VCaP (cell line): ENCODE data around the gene DOK1.

Experiments used
- H3K27ac ChIP-seq: fragments of 450-650 bp; 2 replicates; pipeline ENCODE4 v1.5.1; 2017
- TF ChIP-seq, protein P1 (sequence below): fragments of 450-650 bp; conservative IDR thresholded peaks from 2 replicates; pipeline ENCODE4 v1.5.1; 2017; ENCODE audit warnings: mild to moderate bottlenecking, moderate library complexity

Gene DOK1

DNA sequence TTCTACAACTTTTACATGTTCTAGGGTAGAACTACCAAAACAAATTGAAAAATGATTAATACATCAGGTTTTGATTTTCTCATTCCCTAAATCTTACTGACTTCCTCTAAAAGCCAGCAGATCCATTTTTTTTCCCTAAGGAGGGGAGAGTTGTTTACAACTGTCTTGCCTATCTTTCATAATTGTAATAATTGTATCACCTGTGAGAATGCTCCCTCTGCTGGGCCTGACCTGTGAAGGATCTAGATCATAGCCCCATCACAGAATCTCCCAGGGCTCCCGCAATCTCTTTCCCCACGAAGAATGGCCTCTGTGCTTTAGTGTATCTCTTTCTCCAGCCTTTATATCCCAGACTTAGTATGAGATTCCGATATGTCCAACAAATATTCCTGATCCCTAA lies 9.9 kb upstream of the DOK1 start:
- TF ChIP-seq, protein P1, sequence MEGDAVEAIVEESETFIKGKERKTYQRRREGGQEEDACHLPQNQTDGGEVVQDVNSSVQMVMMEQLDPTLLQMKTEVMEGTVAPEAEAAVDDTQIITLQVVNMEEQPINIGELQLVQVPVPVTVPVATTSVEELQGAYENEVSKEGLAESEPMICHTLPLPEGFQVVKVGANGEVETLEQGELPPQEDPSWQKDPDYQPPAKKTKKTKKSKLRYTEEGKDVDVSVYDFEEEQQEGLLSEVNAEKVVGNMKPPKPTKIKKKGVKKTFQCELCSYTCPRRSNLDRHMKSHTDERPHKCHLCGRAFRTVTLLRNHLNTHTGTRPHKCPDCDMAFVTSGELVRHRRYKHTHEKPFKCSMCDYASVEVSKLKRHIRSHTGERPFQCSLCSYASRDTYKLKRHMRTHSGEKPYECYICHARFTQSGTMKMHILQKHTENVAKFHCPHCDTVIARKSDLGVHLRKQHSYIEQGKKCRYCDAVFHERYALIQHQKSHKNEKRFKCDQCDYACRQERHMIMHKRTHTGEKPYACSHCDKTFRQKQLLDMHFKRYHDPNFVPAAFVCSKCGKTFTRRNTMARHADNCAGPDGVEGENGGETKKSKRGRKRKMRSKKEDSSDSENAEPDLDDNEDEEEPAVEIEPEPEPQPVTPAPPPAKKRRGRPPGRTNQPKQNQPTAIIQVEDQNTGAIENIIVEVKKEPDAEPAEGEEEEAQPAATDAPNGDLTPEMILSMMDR, result peak; percentile 61
- no peak overlapping the region for H3K27ac ChIP-seq

DNA sequence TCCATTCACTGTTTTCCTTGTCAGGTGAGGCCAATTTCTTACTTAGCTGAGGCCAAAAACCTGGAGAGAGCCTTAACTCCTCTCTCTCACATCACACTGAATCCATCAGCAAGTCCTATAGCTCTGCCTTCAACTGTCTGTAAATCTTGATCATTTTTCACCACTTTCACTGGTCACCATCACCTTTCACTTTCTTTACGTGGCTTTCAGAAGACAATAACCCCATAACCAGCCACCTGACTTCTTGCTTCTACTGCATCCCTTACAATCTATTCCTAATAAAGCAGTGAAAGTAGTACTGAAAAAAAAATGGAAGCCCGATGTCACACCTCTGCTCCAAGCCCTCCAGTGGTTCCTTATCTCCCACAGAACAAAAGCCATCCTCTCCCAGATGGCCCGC lies 8.5 kb upstream of the DOK1 start:
- H3K27ac ChIP-seq, result no peak overlapping the region
- TF ChIP-seq, protein P1, result no peak

DNA sequence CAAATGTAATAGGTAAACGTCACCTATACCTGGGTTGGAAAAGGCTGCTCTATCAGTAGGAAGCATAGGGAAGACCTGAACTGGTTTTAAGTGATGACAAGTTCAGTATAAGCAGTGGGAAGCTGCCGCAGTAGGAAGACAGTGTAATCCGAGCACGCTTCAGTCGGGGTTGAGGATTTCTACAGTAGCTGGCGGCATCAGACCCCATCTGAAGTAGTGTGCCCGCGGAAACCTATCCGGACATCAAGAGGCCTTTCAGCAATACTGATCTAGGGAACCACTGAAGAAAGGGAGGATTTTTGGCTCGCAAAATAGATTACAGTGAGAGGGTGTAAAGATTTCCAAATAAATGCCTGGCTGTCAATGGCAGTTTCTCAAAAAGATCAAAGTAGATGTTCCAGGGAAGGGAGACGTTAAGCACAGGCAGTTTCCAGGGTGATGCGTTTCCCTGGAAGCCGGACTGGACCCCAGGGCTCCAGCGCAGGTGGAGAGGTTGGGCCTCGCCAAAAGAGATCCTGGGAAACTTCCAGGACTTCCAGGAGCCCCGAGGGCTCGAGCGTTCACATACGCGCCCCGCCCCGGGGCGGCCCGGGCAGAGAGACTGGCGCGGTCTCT lies 6.1 kb upstream of the DOK1 start:
- TF ChIP-seq, protein P1, result no peak
- peak overlapping the region; percentile 89 for H3K27ac ChIP-seq

DNA sequence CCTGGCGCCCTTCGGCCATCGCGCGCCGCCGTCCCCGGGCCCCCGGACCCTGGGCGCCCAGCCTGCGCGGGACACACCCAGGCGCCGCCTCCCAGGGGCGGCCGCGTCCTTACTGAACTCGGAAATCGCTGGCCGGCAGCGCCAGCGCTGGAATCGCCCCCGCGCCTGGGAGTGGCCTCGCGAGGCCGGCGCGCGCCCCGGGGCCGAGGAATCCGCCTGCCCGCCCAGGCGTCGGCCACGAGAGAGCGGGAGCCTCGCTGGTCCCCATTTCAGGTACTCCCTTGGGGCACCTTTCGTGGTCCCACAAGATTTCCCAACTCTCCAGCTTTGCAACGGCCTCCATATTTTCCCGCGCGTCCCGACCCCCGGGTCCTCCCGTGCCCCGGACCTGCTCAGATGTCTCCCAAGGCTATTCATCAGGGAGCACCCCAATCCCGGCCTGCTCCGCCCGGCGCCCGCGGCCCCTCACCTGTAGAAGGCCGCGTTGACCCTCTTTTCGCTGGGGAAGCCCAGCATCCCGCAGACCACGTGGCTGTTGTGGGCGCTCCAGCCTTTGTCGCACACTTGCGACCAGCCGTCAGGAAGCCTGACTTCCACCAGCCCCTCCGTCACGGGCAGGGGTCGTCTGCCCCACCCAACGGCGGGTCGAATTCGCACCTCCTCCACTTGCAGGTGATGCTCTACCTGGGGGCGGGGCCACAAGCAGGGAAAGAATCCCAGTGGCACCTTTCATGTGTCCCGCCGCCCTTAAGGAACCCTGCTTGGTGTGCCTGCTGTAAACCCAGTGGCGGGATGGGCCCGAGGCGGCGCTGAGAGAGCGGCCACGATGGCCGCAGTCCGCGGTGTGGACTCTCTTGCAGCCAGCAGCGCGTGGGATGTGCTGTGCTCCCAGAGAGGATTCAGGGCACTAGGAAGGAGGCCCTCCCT lies 5.4 kb upstream of the DOK1 start:
- H3K27ac ChIP-seq, result peak overlapping the region; percentile 89
- TF ChIP-seq, protein P1, result no peak

DNA sequence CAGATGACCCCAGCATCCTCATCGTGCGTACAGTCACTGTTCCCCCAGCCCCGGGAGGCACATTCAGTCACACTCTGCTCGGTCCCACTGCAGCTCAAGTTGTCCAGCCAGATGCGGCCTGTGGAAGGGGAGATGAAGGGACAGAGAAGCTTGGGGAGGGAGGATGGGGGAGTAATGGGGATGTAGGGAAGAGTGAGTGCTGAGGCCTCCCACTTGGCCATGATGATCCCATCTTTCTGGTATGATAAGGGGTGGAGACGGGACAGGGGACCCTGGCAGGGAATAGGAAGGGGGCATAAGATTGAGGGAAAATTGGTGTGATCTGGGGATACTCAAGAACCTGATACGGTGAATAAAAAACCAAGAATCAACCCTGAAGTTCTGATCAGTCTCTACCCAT lies 4.3 kb upstream of the DOK1 start:
- peak overlapping the region; percentile 89 for H3K27ac ChIP-seq
- TF ChIP-seq, protein P1, result no peak

DNA sequence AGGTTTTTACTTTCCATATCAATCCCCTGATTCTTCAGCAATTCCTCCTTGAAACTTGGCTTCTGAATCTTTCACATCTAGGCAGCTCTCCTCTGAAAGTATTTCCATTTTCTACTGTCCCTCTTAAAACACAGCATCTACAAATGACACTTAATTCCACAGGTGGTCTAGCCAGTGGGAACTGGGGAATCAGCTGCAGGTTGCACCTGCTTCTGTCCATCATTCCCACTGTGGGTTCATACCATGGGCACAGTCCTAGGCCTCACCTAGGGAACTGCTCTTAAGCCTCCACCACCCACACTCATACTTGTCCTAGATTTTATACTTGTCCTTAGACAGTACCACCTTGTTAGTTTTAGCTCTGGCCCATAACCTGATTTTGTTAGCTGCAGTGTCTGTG lies 3.0 kb upstream of the DOK1 start:
- TF ChIP-seq, protein P1, result no peak
- H3K27ac ChIP-seq, result no peak overlapping the region
